MM.1S (cell line): ENCODE measurements around the gene EIPR1.

Experiments used
- DNase-seq: peaks from one replicate; pipeline ENCODE4 v3.0.0-alpha.2; 2015
- H2AFZ ChIP-seq: fragments of 300-600 bp; sonication (generic); 2 replicates; pipeline ENCODE4 v1.6.0; 2016; ENCODE audit warnings: antibody characterized with exemption, low read length
- H3F3A ChIP-seq: fragments of 300-600 bp; sonication (generic); 2 replicates; pipeline ENCODE4 v1.6.1; 2016; ENCODE audit warnings: mild to moderate bottlenecking, antibody characterized with exemption, low read length, moderate library complexity, mixed read lengths; ENCODE audit not compliant: insufficient read depth
- H3K27ac ChIP-seq: fragments of 300-600 bp; sonication (generic); 2 replicates; pipeline ENCODE4 v1.5.1; 2016; ENCODE audit warnings: mild to moderate bottlenecking, low read length
- H3K27me3 ChIP-seq: fragments of 300-600 bp; sonication (generic); replicated peaks from 2 replicates; pipeline ENCODE4 v1.6.0; 2016; ENCODE audit warnings: low read length; ENCODE audit not compliant: insufficient read depth
- H3K36me3 ChIP-seq: fragments of 300-600 bp; sonication (generic); replicated peaks from 2 replicates; pipeline ENCODE4 v1.6.1; 2016; ENCODE audit warnings: mild to moderate bottlenecking, low read length, mixed read lengths; ENCODE audit not compliant: insufficient read depth
- H3K4me1 ChIP-seq: fragments of 300-600 bp; sonication (generic); 2 replicates; pipeline ENCODE4 v1.6.1; 2016; ENCODE audit warnings: low read length, mixed read lengths
- H3K4me2 ChIP-seq: fragments of 300-600 bp; sonication (generic); 2 replicates; pipeline ENCODE4 v1.6.0; 2016; ENCODE audit warnings: low read depth, low read length
- H3K4me3 ChIP-seq: fragments of 300-600 bp; sonication (generic); 2 replicates; pipeline ENCODE4 v1.5.1; 2016; ENCODE audit warnings: low read length, mixed read lengths
- H3K79me2 ChIP-seq: fragments of 300-600 bp; sonication (generic); 2 replicates; pipeline ENCODE4 v1.6.1; 2016; ENCODE audit warnings: mixed run types, low read length, mixed read lengths
- H3K9ac ChIP-seq: fragments of 300-600 bp; sonication (generic); 2 replicates; pipeline ENCODE4 v1.6.1; 2016; ENCODE audit warnings: low read length, mixed read lengths
- H3K9me2 ChIP-seq: fragments of 300-600 bp; sonication (generic); replicated peaks from 2 replicates; pipeline ENCODE4 v1.6.1; 2016; ENCODE audit warnings: mild to moderate bottlenecking, low read length, mixed read lengths; ENCODE audit not compliant: insufficient read depth
- H3K9me3 ChIP-seq: fragments of 300-600 bp; sonication (generic); replicated peaks from 2 replicates; pipeline ENCODE4 v1.6.1; 2016; ENCODE audit warnings: mild to moderate bottlenecking, low read length, mixed read lengths; ENCODE audit not compliant: insufficient read depth
- H4K20me1 ChIP-seq: fragments of 300-600 bp; sonication (generic); 2 replicates; pipeline ENCODE4 v1.6.1; 2016; ENCODE audit warnings: mild to moderate bottlenecking, low read length, moderate library complexity, mixed read lengths; ENCODE audit not compliant: insufficient read depth
- EZH2 ChIP-seq: fragments of 300-600 bp; sonication (generic); optimal IDR thresholded peaks from 2 replicates; pipeline ENCODE3; 2017; ENCODE audit warnings: low read depth, mild to moderate bottlenecking, antibody characterized with exemption, low read length, mixed read lengths
- EZH2phosphoT487 ChIP-seq: fragments of 300-600 bp; sonication (generic); IDR thresholded peaks from 2 replicates; pipeline ENCODE4 v1.6.1; 2018; ENCODE audit warnings: antibody characterized with exemption, low read length
- TF ChIP-seq, protein P1 (sequence below): fragments of 300-600 bp; sonication (generic); IDR thresholded peaks from 2 replicates; pipeline ENCODE4 v1.5.1; 2016; ENCODE audit warnings: antibody characterized with exemption, low read length, mixed read lengths

The EIPR1 gene

DNA sequence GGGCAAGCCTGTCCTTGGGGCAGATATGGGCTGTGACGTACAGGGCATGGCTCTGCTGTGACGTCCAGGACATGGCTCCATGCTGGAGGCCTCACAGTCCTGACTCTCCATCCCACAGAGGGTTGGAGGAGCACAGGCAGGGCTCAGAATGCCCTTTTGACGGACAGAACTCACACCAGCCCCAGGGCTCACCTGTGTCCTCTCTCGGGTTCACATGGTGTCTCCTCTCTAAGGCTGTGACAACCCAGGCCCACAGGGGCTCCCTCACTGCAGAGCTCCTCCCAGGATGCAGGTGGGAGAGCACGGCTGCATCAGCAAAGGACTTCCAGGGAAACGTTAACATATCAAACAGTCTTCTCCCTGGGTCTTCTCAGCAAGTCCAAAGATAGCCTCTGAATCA lies 133.8 kb downstream of the EIPR1 start:
- no peaks in the 10 kb centered on the region for H3K9me2 ChIP-seq
- H3K9me3 ChIP-seq, result no peaks in the 10 kb centered on the region
- H3K36me3 ChIP-seq, result no peaks in the 10 kb centered on the region
- H3K4me1 ChIP-seq, result no peaks in the 10 kb centered on the region
- TF ChIP-seq, protein P1, sequence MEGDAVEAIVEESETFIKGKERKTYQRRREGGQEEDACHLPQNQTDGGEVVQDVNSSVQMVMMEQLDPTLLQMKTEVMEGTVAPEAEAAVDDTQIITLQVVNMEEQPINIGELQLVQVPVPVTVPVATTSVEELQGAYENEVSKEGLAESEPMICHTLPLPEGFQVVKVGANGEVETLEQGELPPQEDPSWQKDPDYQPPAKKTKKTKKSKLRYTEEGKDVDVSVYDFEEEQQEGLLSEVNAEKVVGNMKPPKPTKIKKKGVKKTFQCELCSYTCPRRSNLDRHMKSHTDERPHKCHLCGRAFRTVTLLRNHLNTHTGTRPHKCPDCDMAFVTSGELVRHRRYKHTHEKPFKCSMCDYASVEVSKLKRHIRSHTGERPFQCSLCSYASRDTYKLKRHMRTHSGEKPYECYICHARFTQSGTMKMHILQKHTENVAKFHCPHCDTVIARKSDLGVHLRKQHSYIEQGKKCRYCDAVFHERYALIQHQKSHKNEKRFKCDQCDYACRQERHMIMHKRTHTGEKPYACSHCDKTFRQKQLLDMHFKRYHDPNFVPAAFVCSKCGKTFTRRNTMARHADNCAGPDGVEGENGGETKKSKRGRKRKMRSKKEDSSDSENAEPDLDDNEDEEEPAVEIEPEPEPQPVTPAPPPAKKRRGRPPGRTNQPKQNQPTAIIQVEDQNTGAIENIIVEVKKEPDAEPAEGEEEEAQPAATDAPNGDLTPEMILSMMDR, result no peak
- TF ChIP-seq EZH2 (no peak), EZH2phosphoT487 (no peak)
- no peaks in the 10 kb centered on the region for H3F3A ChIP-seq
- no peak overlapping the region for H3K9ac ChIP-seq
- no peak overlapping the region for H2AFZ ChIP-seq
- DNase-seq, result no peak
- no peaks in the 10 kb centered on the region for H4K20me1 ChIP-seq
- no peaks in the 10 kb centered on the region for H3K79me2 ChIP-seq
- H3K27ac ChIP-seq, result no peak overlapping the region
- H3K4me3 ChIP-seq, result no peak overlapping the region
- no peaks in the 10 kb centered on the region for H3K27me3 ChIP-seq
- H3K4me2 ChIP-seq, result no peak overlapping the region

DNA sequence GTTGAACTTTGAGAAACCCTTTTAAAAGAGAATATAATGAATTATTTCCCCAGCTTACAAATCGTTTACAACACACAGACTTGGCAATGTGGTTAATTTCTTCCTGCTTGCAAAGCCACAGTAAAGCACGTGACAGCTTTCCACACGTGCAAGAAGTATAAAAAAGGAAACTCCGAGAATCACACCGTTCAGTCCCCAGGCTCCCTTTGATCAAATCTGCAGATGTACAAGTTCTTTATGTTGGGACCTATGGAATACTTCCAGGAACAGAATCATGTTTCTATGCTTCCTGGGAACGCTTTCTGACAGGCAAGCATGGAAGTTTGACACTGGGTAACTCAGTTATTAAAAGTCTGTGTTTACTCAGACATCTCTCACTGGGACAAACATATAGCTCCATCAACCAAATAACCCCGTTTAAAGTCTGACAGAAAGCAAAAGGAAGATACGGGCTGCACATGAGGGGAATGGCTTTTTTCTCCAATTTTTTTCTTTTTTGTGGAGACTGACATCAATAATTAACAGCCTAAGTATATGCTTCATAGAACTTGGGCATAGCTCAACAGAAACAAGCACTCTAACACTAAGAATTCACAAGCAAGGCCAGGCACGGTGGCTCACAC lies 134.8 kb downstream of the EIPR1 start:
- Histone ChIP-seq H4K20me1 (no peaks in the 10 kb centered on the region), H3K9ac (no peak overlapping the region), H2AFZ (no peak overlapping the region), H3K27me3 (no peaks in the 10 kb centered on the region), H3K36me3 (no peaks in the 10 kb centered on the region), H3K9me3 (no peaks in the 10 kb centered on the region), H3K9me2 (no peaks in the 10 kb centered on the region), H3K79me2 (no peaks in the 10 kb centered on the region), H3K27ac (no peak overlapping the region), H3K4me3 (no peak overlapping the region), H3K4me2 (no peak overlapping the region), H3F3A (no peaks in the 10 kb centered on the region), H3K4me1 (no peaks in the 10 kb centered on the region)
- no peak for DNase-seq
- TF ChIP-seq EZH2 (no peak), EZH2phosphoT487 (no peak)
- TF ChIP-seq, protein P1, result no peak

DNA sequence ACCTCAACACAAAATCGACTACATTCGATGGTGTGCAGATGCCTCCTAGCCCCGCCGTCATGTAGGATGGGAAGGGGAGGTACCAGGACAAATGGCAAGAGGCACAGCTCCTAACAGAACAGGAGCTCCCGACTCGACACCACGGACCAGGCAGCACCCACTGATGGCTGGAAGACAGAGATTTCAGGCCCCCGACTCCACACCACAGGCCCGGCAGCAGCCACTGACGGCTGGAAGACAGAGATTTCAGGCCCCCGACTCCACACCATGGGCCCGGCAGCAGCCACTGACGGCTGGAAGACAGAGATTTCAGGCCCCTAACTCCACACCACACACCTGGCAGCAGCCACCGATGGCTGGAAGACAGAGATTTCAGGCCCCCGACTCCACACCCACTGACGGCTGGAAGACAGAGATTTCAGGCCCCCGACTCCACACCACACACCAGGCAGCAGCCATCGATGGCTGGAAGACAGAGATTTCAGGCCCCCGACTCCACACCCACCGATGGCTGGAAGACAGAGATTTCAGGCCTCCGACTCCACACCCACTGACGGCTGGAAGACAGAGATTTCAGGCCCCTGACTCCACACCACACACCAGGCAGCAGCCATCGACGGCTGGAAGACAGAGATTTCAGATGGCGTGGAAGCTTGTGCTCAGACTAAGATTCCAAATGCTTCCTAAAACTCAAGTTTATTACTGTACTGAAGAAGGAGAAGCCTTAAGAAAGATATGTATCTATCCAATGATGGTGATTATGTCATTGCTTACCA lies 135.5 kb downstream of the EIPR1 start:
- H3K4me2 ChIP-seq, result no peak overlapping the region
- H2AFZ ChIP-seq, result no peak overlapping the region
- DNase-seq, result no peak
- H3K9me2 ChIP-seq, result no peaks in the 10 kb centered on the region
- no peaks in the 10 kb centered on the region for H3F3A ChIP-seq
- H3K4me3 ChIP-seq, result no peak overlapping the region
- no peak overlapping the region for H3K9ac ChIP-seq
- no peaks in the 10 kb centered on the region for H3K27me3 ChIP-seq
- H3K9me3 ChIP-seq, result no peaks in the 10 kb centered on the region
- no peaks in the 10 kb centered on the region for H4K20me1 ChIP-seq
- no peaks in the 10 kb centered on the region for H3K36me3 ChIP-seq
- no peaks in the 10 kb centered on the region for H3K4me1 ChIP-seq
- H3K27ac ChIP-seq, result no peak overlapping the region
- no peaks in the 10 kb centered on the region for H3K79me2 ChIP-seq
- TF ChIP-seq, protein P1, result no peak
- TF ChIP-seq EZH2phosphoT487 (no peak), EZH2 (no peak)
